ENCODE results near the gene CHST3. TPM values are rescaled to one million over a fixed set of nuclear protein-coding genes. Genes with fewer than 3 reads are reported as not detected.

Gene CHST3
- total and polyA plus RNA-seq, 9 of the 15 experiments (the other 6 are each of a cell fraction or from before 2014, with no cell fraction given), result 0.01 to 1.3 (median 0.15) TPM

DNA sequence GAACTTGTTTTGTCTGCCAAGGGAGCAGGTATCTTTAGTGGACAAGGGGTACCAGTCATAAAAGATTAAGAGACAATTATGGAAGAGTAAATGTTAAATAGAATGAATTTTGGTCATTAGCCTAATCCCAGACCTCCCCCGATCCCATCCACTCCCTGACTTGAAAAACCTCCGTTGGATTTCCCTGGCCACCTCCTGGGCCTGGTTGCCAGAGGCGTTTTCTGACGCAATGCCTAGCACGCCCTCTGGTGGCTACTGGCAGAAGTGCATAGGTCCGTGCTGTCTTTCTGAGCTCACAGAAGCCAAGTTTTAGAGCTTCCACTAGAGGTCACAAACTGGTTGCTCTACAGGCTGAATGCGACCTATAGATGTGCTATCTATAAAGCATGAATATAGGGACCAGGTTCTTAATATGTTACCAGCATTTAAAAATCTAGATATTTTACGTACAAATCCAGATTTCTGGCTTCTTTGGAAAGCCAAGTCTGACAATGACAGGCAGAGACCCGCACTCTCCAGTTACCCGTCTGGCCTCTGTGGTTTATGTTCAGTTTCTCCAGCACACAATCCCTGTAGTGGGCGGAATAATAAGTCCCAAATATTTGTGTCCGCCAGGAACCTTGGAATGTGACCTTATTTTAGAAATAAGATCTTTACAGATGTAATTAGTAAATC, 84.4 kb downstream of the CHST3 start (continued):
- TF ChIP-seq RAD21 (CRISPR knock-in tag; conservative IDR thresholded peaks at IDR 0.05 in 1 of 2, IDR thresholded peaks at IDR 0.05 in 1 of 2) (peak; percentile 100), RCOR1 (IDR thresholded peaks at IDR 0.05; ENCODE audit: borderline replicate concordance in 1 of 2, low read depth in 2 of 2, low read length in 2 of 2) (peak in 1 of 2 experiments; percentile 74; a peak in 1 of 4 replicates), OTX1 (CRISPR knock-in tag; IDR thresholded peaks at IDR 0.05) (no peak), ZNF766 (CRISPR knock-in tag; conservative IDR thresholded peaks at IDR 0.05) (peak; percentile 67), CC2D1A (IDR thresholded peaks at IDR 0.05) (peak; percentile 93), CREM (IDR thresholded peaks at IDR 0.05; ENCODE audit: low read depth) (peak; percentile 84), NFE2 (IDR thresholded peaks at IDR 0.05; ENCODE audit: low read depth) (0 out of 2 replicates have a peak, but pooled peaks have one; percentile 2), HMG20A (CRISPR knock-in tag; conservative IDR thresholded peaks at IDR 0.05) (no peak)
- TF ChIP-seq, protein P1, sequence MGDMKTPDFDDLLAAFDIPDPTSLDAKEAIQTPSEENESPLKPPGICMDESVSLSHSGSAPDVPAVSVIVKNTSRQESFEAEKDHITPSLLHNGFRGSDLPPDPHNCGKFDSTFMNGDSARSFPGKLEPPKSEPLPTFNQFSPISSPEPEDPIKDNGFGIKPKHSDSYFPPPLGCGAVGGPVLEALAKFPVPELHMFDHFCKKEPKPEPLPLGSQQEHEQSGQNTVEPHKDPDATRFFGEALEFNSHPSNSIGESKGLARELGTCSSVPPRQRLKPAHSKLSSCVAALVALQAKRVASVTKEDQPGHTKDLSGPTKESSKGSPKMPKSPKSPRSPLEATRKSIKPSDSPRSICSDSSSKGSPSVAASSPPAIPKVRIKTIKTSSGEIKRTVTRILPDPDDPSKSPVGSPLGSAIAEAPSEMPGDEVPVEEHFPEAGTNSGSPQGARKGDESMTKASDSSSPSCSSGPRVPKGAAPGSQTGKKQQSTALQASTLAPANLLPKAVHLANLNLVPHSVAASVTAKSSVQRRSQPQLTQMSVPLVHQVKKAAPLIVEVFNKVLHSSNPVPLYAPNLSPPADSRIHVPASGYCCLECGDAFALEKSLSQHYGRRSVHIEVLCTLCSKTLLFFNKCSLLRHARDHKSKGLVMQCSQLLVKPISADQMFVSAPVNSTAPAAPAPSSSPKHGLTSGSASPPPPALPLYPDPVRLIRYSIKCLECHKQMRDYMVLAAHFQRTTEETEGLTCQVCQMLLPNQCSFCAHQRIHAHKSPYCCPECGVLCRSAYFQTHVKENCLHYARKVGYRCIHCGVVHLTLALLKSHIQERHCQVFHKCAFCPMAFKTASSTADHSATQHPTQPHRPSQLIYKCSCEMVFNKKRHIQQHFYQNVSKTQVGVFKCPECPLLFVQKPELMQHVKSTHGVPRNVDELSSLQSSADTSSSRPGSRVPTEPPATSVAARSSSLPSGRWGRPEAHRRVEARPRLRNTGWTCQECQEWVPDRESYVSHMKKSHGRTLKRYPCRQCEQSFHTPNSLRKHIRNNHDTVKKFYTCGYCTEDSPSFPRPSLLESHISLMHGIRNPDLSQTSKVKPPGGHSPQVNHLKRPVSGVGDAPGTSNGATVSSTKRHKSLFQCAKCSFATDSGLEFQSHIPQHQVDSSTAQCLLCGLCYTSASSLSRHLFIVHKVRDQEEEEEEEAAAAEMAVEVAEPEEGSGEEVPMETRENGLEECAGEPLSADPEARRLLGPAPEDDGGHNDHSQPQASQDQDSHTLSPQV (IDR thresholded peaks at IDR 0.05), result peak; percentile 56; the same call in 1 of the 2 replicates
- TF ChIP-seq, protein P2, sequence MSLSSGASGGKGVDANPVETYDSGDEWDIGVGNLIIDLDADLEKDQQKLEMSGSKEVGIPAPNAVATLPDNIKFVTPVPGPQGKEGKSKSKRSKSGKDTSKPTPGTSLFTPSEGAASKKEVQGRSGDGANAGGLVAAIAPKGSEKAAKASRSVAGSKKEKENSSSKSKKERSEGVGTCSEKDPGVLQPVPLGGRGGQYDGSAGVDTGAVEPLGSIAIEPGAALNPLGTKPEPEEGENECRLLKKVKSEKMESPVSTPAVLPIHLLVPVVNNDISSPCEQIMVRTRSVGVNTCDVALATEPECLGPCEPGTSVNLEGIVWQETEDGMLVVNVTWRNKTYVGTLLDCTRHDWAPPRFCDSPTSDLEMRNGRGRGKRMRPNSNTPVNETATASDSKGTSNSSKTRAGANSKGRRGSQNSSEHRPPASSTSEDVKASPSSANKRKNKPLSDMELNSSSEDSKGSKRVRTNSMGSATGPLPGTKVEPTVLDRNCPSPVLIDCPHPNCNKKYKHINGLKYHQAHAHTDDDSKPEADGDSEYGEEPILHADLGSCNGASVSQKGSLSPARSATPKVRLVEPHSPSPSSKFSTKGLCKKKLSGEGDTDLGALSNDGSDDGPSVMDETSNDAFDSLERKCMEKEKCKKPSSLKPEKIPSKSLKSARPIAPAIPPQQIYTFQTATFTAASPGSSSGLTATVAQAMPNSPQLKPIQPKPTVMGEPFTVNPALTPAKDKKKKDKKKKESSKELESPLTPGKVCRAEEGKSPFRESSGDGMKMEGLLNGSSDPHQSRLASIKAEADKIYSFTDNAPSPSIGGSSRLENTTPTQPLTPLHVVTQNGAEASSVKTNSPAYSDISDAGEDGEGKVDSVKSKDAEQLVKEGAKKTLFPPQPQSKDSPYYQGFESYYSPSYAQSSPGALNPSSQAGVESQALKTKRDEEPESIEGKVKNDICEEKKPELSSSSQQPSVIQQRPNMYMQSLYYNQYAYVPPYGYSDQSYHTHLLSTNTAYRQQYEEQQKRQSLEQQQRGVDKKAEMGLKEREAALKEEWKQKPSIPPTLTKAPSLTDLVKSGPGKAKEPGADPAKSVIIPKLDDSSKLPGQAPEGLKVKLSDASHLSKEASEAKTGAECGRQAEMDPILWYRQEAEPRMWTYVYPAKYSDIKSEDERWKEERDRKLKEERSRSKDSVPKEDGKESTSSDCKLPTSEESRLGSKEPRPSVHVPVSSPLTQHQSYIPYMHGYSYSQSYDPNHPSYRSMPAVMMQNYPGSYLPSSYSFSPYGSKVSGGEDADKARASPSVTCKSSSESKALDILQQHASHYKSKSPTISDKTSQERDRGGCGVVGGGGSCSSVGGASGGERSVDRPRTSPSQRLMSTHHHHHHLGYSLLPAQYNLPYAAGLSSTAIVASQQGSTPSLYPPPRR (CRISPR knock-in tag; IDR thresholded peaks at IDR 0.05; ENCODE audit: borderline replicate concordance), result no peak
- TF ChIP-seq, protein P3, sequence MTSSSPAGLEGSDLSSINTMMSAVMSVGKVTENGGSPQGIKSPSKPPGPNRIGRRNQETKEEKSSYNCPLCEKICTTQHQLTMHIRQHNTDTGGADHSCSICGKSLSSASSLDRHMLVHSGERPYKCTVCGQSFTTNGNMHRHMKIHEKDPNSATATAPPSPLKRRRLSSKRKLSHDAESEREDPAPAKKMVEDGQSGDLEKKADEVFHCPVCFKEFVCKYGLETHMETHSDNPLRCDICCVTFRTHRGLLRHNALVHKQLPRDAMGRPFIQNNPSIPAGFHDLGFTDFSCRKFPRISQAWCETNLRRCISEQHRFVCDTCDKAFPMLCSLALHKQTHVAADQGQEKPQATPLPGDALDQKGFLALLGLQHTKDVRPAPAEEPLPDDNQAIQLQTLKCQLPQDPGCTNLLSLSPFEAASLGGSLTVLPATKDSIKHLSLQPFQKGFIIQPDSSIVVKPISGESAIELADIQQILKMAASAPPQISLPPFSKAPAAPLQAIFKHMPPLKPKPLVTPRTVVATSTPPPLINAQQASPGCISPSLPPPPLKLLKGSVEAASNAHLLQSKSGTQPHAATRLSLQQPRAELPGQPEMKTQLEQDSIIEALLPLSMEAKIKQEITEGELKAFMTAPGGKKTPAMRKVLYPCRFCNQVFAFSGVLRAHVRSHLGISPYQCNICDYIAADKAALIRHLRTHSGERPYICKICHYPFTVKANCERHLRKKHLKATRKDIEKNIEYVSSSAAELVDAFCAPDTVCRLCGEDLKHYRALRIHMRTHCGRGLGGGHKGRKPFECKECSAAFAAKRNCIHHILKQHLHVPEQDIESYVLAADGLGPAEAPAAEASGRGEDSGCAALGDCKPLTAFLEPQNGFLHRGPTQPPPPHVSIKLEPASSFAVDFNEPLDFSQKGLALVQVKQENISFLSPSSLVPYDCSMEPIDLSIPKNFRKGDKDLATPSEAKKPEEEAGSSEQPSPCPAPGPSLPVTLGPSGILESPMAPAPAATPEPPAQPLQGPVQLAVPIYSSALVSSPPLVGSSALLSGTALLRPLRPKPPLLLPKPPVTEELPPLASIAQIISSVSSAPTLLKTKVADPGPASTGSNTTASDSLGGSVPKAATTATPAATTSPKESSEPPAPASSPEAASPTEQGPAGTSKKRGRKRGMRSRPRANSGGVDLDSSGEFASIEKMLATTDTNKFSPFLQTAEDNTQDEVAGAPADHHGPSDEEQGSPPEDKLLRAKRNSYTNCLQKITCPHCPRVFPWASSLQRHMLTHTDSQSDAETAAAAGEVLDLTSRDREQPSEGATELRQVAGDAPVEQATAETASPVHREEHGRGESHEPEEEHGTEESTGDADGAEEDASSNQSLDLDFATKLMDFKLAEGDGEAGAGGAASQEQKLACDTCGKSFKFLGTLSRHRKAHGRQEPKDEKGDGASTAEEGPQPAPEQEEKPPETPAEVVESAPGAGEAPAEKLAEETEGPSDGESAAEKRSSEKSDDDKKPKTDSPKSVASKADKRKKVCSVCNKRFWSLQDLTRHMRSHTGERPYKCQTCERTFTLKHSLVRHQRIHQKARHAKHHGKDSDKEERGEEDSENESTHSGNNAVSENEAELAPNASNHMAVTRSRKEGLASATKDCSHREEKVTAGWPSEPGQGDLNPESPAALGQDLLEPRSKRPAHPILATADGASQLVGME (CRISPR knock-in tag; IDR thresholded peaks at IDR 0.05), result no peak

All from K562 (cell line).